ENCODE results near the gene MEIOB.

MEIOB gene

DNA sequence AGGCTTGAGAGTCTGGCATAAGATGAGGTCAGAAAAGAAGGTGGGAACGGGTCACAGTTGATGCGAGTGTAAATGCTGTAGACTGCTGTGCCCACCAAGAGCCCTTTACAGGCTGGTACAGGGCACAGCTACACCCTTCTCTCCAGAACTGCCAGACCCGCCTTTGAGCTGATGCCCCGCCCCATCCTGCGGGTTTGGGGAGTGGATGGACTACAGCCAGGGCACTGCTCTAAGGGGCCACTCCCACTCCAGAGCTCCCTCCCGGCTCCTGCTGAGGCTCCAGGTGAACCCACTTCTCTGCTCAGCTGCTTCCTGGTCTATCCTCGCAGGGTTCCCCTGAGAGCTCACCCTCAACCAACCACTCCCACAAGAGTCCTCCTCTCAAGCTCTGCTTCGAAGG lies 12.3 kb downstream of the MEIOB start:
- Histone ChIP-seq H3K4me3 (no peak overlapping the region), H3K36me3 (no peaks in the 10 kb centered on the region), H4K20me1 (no peaks in the 10 kb centered on the region), H3K9ac (no peak overlapping the region), H3K4me1 (peaks cover 8% of the 10 kb centered on the region), H3K27ac (no peak overlapping the region), H3K9me3 (no peaks in the 10 kb centered on the region), H3K4me2 (peak overlapping the region; percentile 40), H3K27me3 (peaks cover 21% of the 10 kb centered on the region; the same call in 1 of the 2 replicates)
- TF ChIP-seq Cebpa-rat (IDR thresholded peaks at IDR 0.05), result no peak

DNA sequence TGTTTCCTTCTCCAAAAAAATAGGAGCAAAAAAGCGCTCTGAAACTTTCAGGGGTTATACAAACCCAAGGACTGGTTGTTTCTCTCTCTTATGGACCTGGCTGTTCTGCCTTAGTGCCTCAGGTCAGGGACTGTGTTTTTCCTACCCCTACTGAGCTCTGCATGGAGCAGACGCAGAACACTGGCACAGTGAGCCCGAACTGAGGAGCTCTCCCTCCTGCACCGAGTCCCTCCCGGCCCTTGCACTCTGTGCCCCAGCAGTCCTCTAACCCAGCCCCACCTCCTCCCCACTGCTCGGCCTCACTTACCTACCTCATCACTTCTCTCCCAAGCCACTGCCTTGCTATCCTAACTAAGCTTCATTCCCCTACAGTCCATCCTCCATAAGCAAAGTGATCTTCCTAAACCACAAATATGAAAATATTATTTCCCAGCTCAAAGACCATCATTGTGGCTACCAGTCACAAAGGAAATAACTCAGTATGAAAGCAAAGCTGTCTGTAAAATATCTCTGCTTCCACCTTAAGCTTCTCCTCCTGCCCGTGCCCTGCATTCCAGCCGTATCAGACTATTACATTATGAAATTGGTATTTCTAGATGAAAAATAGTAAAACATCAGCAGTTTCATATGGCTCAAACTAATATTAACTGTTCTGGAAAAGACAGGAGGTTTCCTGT lies 13.6 kb downstream of the MEIOB start:
- Histone ChIP-seq H3K36me3 (no peaks in the 10 kb centered on the region), H3K27ac (no peak overlapping the region), H3K9ac (no peak overlapping the region), H3K27me3 (peaks cover 21% of the 10 kb centered on the region; the same call in 1 of the 2 replicates), H3K4me3 (no peak overlapping the region), H4K20me1 (no peaks in the 10 kb centered on the region), H3K4me1 (peaks cover 8% of the 10 kb centered on the region), H3K4me2 (no peak overlapping the region), H3K9me3 (no peaks in the 10 kb centered on the region)
- TF ChIP-seq Cebpa-rat (IDR thresholded peaks at IDR 0.05), result no peak

GRCh38 chr16:1857433-1858097 lies 14.4 kb downstream of the MEIOB start:
- Histone ChIP-seq H3K4me2 (no peak overlapping the region), H4K20me1 (no peaks in the 10 kb centered on the region), H3K4me1 (peaks cover 8% of the 10 kb centered on the region), H3K27me3 (peaks cover 21% of the 10 kb centered on the region; the same call in 1 of the 2 replicates), H3K9me3 (no peaks in the 10 kb centered on the region), H3K4me3 (no peak overlapping the region), H3K27ac (no peak overlapping the region), H3K36me3 (no peaks in the 10 kb centered on the region), H3K9ac (no peak overlapping the region)
- no peak for TF ChIP-seq Cebpa-rat (IDR thresholded peaks at IDR 0.05)

GRCh38 chr16:1851793-1852192 lies 20.2 kb downstream of the MEIOB start:
- H3K27ac ChIP-seq, result no peak overlapping the region
- no peaks in the 10 kb centered on the region for H3K9me3 ChIP-seq
- no peaks in the 10 kb centered on the region for H3K36me3 ChIP-seq
- H3K9ac ChIP-seq, result no peak overlapping the region
- H4K20me1 ChIP-seq, result no peaks in the 10 kb centered on the region
- no peaks in the 10 kb centered on the region for H3K27me3 ChIP-seq
- no peak overlapping the region for H3K4me2 ChIP-seq
- TF ChIP-seq Cebpa-rat (IDR thresholded peaks at IDR 0.05), result no peak
- H3K4me3 ChIP-seq, result no peak overlapping the region
- H3K4me1 ChIP-seq, result no peaks in the 10 kb centered on the region; the same call in 1 of the 2 replicates

DNA sequence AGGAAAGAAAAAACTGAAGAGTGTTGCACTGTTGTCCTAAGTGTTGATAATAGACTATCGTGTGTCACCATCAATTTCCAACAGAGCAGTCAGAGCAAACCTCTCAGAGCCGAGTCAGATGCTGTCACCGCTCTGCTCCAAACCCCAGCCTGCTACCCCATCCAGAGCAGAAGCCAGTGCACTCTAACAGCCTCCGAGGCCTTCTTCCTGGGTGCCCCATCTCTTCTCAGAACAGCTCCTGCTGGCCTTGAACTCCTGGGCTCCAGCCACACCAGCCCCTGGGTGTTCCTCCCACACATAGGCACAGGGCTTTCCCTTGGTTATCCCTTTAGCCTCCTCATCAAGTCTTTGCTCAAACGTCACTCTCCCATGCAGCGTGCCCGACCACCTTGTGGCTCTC lies 21.0 kb downstream of the MEIOB start:
- Histone ChIP-seq H3K9ac (no peak overlapping the region), H3K4me2 (no peak overlapping the region), H3K36me3 (no peaks in the 10 kb centered on the region), H3K9me3 (no peaks in the 10 kb centered on the region), H3K27me3 (no peaks in the 10 kb centered on the region), H3K4me1 (no peaks in the 10 kb centered on the region; the same call in 1 of the 2 replicates), H4K20me1 (no peaks in the 10 kb centered on the region), H3K4me3 (no peak overlapping the region), H3K27ac (no peak overlapping the region)
- no peak for TF ChIP-seq Cebpa-rat (IDR thresholded peaks at IDR 0.05)

DNA sequence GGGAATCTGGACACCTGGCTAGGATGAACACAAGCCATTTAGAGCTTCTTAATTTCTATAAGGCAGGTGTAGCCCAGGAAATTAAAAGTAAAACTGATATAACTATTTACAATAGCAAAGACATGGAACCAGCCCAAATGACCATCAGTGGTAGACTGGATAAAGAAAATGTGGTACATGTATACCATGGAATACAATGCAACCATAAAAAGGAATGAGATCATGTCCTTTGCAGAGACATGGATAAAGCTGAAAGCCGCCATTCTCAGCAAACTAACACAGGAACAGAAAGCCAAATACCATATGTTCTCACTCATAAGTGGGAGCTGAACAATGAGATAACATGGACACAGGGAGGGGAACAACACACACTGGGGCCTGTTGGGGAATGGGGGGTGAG lies 25.5 kb downstream of the MEIOB start:
- H3K9me3 ChIP-seq, result no peaks in the 10 kb centered on the region

DNA sequence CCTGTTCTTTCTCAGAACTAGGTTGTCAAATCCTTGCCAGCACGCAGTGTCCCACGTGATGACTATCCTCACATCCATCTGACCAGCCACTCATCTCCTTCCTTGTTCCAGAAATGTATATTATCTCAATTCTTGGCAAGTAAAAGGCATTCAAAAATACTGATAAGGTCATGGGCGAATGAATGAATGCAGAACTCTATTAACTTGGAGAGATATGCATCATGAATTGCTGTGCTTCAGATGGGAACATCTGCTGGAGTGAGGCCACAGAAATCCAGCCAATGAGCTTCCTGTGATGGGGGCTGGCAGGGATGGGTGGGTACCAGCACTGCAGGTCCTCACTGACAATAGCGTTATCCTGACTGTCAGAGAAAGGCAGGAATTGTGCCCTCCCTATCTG lies 26.0 kb downstream of the MEIOB start:
- H4K20me1 ChIP-seq, result no peaks in the 10 kb centered on the region
- H3K27ac ChIP-seq, result no peak overlapping the region
- no peak overlapping the region for H3K4me2 ChIP-seq
- H3K27me3 ChIP-seq, result no peaks in the 10 kb centered on the region
- H3K4me1 ChIP-seq, result no peaks in the 10 kb centered on the region
- H3K9me3 ChIP-seq, result no peaks in the 10 kb centered on the region
- no peak for TF ChIP-seq Cebpa-rat (IDR thresholded peaks at IDR 0.05)
- no peak overlapping the region for H3K4me3 ChIP-seq
- H3K9ac ChIP-seq, result no peak overlapping the region
- no peaks in the 10 kb centered on the region for H3K36me3 ChIP-seq

More for the DNA sequence above, 25.5 kb downstream of the MEIOB start:
- no peak overlapping the region for H3K27ac ChIP-seq
- H3K27me3 ChIP-seq, result no peaks in the 10 kb centered on the region
- H3K4me3 ChIP-seq, result no peak overlapping the region
- no peaks in the 10 kb centered on the region for H3K4me1 ChIP-seq
- TF ChIP-seq Cebpa-rat (IDR thresholded peaks at IDR 0.05), result no peak
- no peaks in the 10 kb centered on the region for H3K36me3 ChIP-seq
- H4K20me1 ChIP-seq, result no peaks in the 10 kb centered on the region
- H3K4me2 ChIP-seq, result no peak overlapping the region
- H3K9ac ChIP-seq, result no peak overlapping the region

- Histone ChIP-seq H3K9me3 (no peaks in the 10 kb centered on the region), H3K9ac (no peak overlapping the region), H3K27me3 (no peaks in the 10 kb centered on the region), H3K4me1 (no peaks in the 10 kb centered on the region), H3K4me2 (no peak overlapping the region), H3K27ac (no peak overlapping the region), H3K4me3 (no peak overlapping the region), H3K36me3 (no peaks in the 10 kb centered on the region), H4K20me1 (no peaks in the 10 kb centered on the region)
- no peak for TF ChIP-seq Cebpa-rat (IDR thresholded peaks at IDR 0.05)
Measured at GRCh38 chr16:1839554-1839953, 32.4 kb downstream of the MEIOB start.

- Histone ChIP-seq H3K4me3 (no peak overlapping the region), H3K27ac (no peak overlapping the region), H3K36me3 (peaks cover 14% of the 10 kb centered on the region; the same call in 1 of the 2 replicates), H3K27me3 (no peaks in the 10 kb centered on the region), H3K9me3 (no peaks in the 10 kb centered on the region), H4K20me1 (peaks cover 13% of the 10 kb centered on the region), H3K4me1 (peaks cover 8% of the 10 kb centered on the region), H3K4me2 (no peak overlapping the region), H3K9ac (no peak overlapping the region)
- no peak for TF ChIP-seq Cebpa-rat (IDR thresholded peaks at IDR 0.05)
Measured at GRCh38 chr16:1834096-1834495, 37.9 kb downstream of the MEIOB start.

- Histone ChIP-seq H3K9me3 (no peaks in the 10 kb centered on the region), H3K4me1 (peaks cover 19% of the 10 kb centered on the region), H3K4me2 (no peak overlapping the region), H3K36me3 (peaks cover 14% of the 10 kb centered on the region; the same call in 1 of the 2 replicates), H3K27me3 (no peaks in the 10 kb centered on the region), H3K27ac (no peak overlapping the region), H3K9ac (no peak overlapping the region), H3K4me3 (no peak overlapping the region), H4K20me1 (peaks cover 18% of the 10 kb centered on the region)
- no peak for TF ChIP-seq Cebpa-rat (IDR thresholded peaks at IDR 0.05)
Measured at GRCh38 chr16:1832838-1833454, 39.0 kb downstream of the MEIOB start.

Measured in BLaER1 (cell line).